Parathyroid adenoma (tissue), 2 donors: Measurements from ENCODE around the gene GRIN2C.

Experiments
- H2AFZ ChIP-seq: fragments of 300-600 bp; sonication (generic); one replicate; pipeline ENCODE4 v1.7.0; 2017; ENCODE audit warnings: antibody characterized with exemption, mild to moderate bottlenecking
- H3K27ac ChIP-seq: fragments of 300-600 bp; sonication (generic); one replicate; pipeline ENCODE4 v1.7.0; 2017
- H3K27me3 ChIP-seq: fragments of 300-600 bp; sonication (generic); one replicate; pipeline ENCODE4 v1.7.0; 2017; ENCODE audit warnings: low read length; ENCODE audit not compliant: control insufficient read depth, insufficient read depth
- H3K36me3 ChIP-seq: fragments of 300-600 bp; sonication (generic); one replicate; pipeline ENCODE4 v1.7.0; 2017; ENCODE audit warnings: low read length; ENCODE audit not compliant: control insufficient read depth, insufficient read depth
- H3K4me1 ChIP-seq: fragments of 300-600 bp; sonication (generic); one replicate; pipeline ENCODE4 v1.7.0; 2017; ENCODE audit warnings: control low read depth
- H3K4me2 ChIP-seq: fragments of 300-600 bp; sonication (generic); one replicate; pipeline ENCODE4 v1.7.0; 2017; ENCODE audit warnings: low read length
- H3K4me3 ChIP-seq: fragments of 300-600 bp; sonication (generic); one replicate; pipeline ENCODE4 v1.7.0; 2017; ENCODE audit warnings: low read depth, low read length
- H3K79me2 ChIP-seq: fragments of 300-600 bp; sonication (generic); one replicate; pipeline ENCODE4 v1.7.0; 2017; ENCODE audit warnings: control low read depth
- H3K9ac ChIP-seq: fragments of 300-600 bp; sonication (generic); one replicate; pipeline ENCODE4 v1.7.0; 2017; ENCODE audit warnings: mild to moderate bottlenecking
- H3K9me3 ChIP-seq: fragments of 300-600 bp; sonication (generic); one replicate; pipeline ENCODE4 v1.7.0; 2017; ENCODE audit warnings: low read length; ENCODE audit not compliant: control insufficient read depth
- TF ChIP-seq, protein P1 (sequence below): fragments of 300-600 bp; sonication (generic); IDR thresholded peaks from one replicate; pipeline ENCODE4 v1.7.0; 2017; ENCODE audit warnings: antibody characterized with exemption, mild to moderate bottlenecking
- donor health status: primary hyperparathyroidism.

GRIN2C gene

DNA sequence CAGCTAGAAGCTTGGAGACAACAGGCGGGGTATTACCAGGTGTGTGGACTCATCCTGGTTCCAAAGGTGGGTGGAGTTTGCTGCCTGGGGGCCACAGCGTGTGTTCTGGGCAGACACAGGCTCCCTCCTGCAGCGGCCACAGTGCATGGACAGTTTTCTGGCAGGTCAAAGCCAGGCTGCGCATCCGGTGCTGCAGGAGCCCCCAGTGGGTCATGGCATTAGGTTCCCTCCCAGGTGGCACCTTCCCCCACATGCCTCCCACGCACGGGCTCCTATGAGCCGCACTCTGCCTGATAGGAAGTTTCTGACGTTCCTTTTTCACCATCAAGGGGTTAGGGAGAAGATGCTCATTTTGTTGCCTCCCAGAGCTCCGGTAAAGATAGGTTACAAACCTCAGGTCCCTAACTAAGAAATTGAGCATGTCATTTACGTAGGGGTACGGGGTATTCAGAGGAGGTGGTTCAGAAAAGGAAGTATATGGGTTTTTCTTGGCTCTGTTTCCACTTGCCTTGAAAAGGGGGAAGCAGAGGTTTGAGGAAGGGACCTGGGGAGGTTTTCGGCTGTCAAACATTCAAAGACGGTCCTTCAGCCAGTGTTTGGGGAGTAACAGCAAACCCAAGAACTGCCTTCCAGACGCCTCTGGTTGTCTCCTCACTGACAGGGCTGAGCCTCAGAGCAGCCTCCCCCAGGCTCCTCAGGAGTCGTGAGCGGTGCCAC lies 50.8 kb downstream of the GRIN2C start:
- H3K9ac ChIP-seq: no peak overlapping the region
- no peaks in the 10 kb centered on the region for H3K9me3 ChIP-seq
- H3K4me3 ChIP-seq: no peak overlapping the region
- H3K4me2 ChIP-seq: no peak overlapping the region
- H3K27ac ChIP-seq: no peak overlapping the region
- H3K79me2 ChIP-seq: no peaks in the 10 kb centered on the region
- TF ChIP-seq, protein P1, sequence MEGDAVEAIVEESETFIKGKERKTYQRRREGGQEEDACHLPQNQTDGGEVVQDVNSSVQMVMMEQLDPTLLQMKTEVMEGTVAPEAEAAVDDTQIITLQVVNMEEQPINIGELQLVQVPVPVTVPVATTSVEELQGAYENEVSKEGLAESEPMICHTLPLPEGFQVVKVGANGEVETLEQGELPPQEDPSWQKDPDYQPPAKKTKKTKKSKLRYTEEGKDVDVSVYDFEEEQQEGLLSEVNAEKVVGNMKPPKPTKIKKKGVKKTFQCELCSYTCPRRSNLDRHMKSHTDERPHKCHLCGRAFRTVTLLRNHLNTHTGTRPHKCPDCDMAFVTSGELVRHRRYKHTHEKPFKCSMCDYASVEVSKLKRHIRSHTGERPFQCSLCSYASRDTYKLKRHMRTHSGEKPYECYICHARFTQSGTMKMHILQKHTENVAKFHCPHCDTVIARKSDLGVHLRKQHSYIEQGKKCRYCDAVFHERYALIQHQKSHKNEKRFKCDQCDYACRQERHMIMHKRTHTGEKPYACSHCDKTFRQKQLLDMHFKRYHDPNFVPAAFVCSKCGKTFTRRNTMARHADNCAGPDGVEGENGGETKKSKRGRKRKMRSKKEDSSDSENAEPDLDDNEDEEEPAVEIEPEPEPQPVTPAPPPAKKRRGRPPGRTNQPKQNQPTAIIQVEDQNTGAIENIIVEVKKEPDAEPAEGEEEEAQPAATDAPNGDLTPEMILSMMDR: no peak
- H2AFZ ChIP-seq: no peak overlapping the region
- no peaks in the 10 kb centered on the region for H3K36me3 ChIP-seq
- no peaks in the 10 kb centered on the region for H3K27me3 ChIP-seq
- H3K4me1 ChIP-seq: no peaks in the 10 kb centered on the region

DNA sequence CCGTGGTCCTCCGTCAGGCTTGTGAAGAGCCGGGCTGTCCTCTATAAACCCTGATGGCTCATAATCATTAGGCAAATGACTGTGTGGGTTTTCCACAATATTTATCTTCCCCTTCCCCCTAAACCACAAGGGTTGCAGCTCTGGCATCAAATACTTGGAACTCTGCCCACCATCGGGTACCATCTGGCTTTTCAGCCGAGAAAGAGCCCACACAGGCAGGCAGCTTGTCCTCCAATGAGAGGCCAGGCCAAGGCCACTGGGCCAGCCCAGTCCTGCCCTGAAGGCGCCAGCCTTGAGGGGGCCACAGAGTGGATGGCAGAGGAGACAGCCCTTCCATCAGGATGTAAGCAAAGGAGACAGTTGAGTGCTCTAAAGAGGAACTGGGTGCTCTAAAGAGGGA lies 51.8 kb downstream of the GRIN2C start:
- Histone ChIP-seq H3K9me3 (no peaks in the 10 kb centered on the region), H3K27me3 (no peaks in the 10 kb centered on the region), H3K27ac (no peak overlapping the region), H3K79me2 (no peaks in the 10 kb centered on the region), H3K4me2 (no peak overlapping the region), H3K36me3 (no peaks in the 10 kb centered on the region), H3K4me1 (no peaks in the 10 kb centered on the region), H3K4me3 (no peak overlapping the region), H3K9ac (no peak overlapping the region), H2AFZ (no peak overlapping the region)
- TF ChIP-seq, protein P1: no peak

DNA sequence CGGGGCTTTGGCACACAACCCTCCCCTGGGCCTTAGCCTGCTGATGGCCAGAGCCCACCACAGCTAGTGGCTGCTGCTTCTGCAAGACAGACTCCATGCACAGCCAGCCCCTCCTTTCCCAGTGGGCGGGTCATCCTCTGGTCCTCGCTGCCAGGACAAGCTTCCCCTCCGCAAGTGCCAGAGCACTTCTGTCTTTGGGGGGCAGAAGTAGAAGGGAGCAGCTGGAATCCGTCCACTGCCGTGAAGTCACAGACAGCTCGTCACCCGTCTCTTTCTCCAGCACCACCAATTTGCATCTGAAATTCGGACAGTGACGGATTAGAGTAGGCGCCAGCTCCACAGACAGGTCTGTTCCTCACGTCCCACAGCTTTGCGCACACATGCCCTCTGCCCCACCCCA lies 52.2 kb downstream of the GRIN2C start:
- H2AFZ ChIP-seq: no peak overlapping the region
- H3K9ac ChIP-seq: no peak overlapping the region
- H3K9me3 ChIP-seq: no peaks in the 10 kb centered on the region
- no peaks in the 10 kb centered on the region for H3K4me1 ChIP-seq
- H3K36me3 ChIP-seq: no peaks in the 10 kb centered on the region
- H3K4me3 ChIP-seq: no peak overlapping the region
- no peak overlapping the region for H3K4me2 ChIP-seq
- no peaks in the 10 kb centered on the region for H3K79me2 ChIP-seq
- H3K27ac ChIP-seq: no peak overlapping the region
- TF ChIP-seq, protein P1: no peak
- no peaks in the 10 kb centered on the region for H3K27me3 ChIP-seq

DNA sequence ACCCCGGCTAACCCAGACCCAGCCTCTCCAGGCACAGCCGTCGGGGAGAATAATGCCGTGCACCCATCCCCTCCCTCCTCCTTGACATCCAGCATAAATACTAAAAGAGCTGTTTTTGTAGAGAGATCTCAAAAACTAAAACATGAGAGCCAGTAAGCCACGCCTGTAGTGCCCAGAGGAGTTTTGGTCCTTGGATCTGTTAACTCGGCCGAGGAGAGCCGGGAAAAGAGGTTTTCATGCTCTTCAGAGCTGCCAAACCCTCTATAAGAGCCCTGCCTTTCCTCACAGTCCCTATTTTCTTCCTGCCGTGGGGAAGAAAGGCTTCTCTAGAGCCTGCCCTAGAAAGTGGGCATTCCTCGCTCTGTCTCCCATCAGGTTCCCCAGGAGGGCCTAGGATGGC lies 53.4 kb downstream of the GRIN2C start:
- H2AFZ ChIP-seq: no peak overlapping the region
- no peak overlapping the region for H3K4me3 ChIP-seq
- H3K27ac ChIP-seq: no peak overlapping the region
- no peaks in the 10 kb centered on the region for H3K27me3 ChIP-seq
- no peaks in the 10 kb centered on the region for H3K79me2 ChIP-seq
- TF ChIP-seq, protein P1: no peak
- H3K4me2 ChIP-seq: no peak overlapping the region
- no peaks in the 10 kb centered on the region for H3K36me3 ChIP-seq
- no peak overlapping the region for H3K9ac ChIP-seq
- no peaks in the 10 kb centered on the region for H3K9me3 ChIP-seq
- no peaks in the 10 kb centered on the region for H3K4me1 ChIP-seq

DNA sequence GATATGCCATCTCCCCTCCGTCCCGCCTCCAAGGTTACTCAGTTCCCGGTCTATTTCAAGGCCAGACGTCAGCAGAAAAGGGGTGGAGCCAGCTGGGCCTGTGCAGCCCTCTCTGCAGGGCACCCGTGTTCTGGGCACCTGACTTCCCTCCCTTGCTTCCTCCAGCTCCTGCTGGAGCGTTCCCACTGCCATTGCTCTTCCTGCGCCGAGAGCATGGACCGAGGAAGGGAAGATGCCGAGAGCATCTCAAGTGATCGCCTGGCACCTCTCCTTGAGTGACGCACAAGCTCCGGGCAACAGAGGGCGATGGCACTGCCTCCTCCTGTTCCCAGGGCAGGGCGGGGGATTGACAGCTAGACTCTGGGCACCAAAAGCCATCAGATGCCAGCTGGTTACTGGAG lies 54.1 kb downstream of the GRIN2C start:
- Histone ChIP-seq H3K9ac (no peak overlapping the region), H3K9me3 (no peaks in the 10 kb centered on the region), H3K79me2 (no peaks in the 10 kb centered on the region), H3K36me3 (no peaks in the 10 kb centered on the region), H3K4me1 (no peaks in the 10 kb centered on the region), H2AFZ (no peak overlapping the region), H3K27me3 (no peaks in the 10 kb centered on the region), H3K4me2 (no peak overlapping the region), H3K4me3 (no peak overlapping the region), H3K27ac (no peak overlapping the region)
- TF ChIP-seq, protein P1: no peak
